ENCODE measurements around the gene MAPK11.

MAPK11 gene

GRCh38 chr22:50308986-50309600 is 38.9 kb upstream of the MAPK11 start:
- H3K4me1 ChIP-seq (ENCODE audit: control insufficient read depth, insufficient read depth, low read length, poor library complexity, severe bottlenecking) = peaks cover 18% of the 10 kb centered on the region
- H3K27ac ChIP-seq (ENCODE audit: insufficient read depth, low read length, poor library complexity, severe bottlenecking) = no peak overlapping the region
- H3K36me3 ChIP-seq (ENCODE audit: control insufficient read depth, insufficient read depth, low read length) = no peaks in the 10 kb centered on the region
- H3K4me3 ChIP-seq (ENCODE audit: insufficient read depth, low read depth, low read length, poor library complexity, severe bottlenecking) = no peak overlapping the region
- H3K9me3 ChIP-seq (ENCODE audit: control insufficient read depth, low read length) = no peaks in the 10 kb centered on the region
- DNase-seq = no peak
- H3K27me3 ChIP-seq (replicated peaks; ENCODE audit: control insufficient read depth, insufficient read depth, low read length, poor library complexity, severe bottlenecking) = peaks cover 5% of the 10 kb centered on the region

- no peaks in the 10 kb centered on the region for H3K36me3 ChIP-seq (ENCODE audit: control insufficient read depth, insufficient read depth, low read length)
- no peak overlapping the region for H3K27ac ChIP-seq (ENCODE audit: insufficient read depth, low read length, poor library complexity, severe bottlenecking)
- no peaks in the 10 kb centered on the region for H3K9me3 ChIP-seq (ENCODE audit: control insufficient read depth, low read length)
- DNase-seq = no peak
- no peak overlapping the region for H3K4me3 ChIP-seq (ENCODE audit: insufficient read depth, low read depth, low read length, poor library complexity, severe bottlenecking)
- peaks cover 5% of the 10 kb centered on the region for H3K27me3 ChIP-seq (replicated peaks; ENCODE audit: control insufficient read depth, insufficient read depth, low read length, poor library complexity, severe bottlenecking)
- H3K4me1 ChIP-seq (ENCODE audit: control insufficient read depth, insufficient read depth, low read length, poor library complexity, severe bottlenecking) = peaks cover 13% of the 10 kb centered on the region
Observed at GRCh38 chr22:50308597-50308935, 38.4 kb upstream of the MAPK11 start.

GRCh38 chr22:50307890-50308596 is 37.9 kb upstream of the MAPK11 start:
- H3K9me3 ChIP-seq (ENCODE audit: control insufficient read depth, low read length) = no peaks in the 10 kb centered on the region
- no peak overlapping the region for H3K4me3 ChIP-seq (ENCODE audit: insufficient read depth, low read depth, low read length, poor library complexity, severe bottlenecking)
- H3K36me3 ChIP-seq (ENCODE audit: control insufficient read depth, insufficient read depth, low read length) = no peaks in the 10 kb centered on the region
- peaks cover 11% of the 10 kb centered on the region for H3K4me1 ChIP-seq (ENCODE audit: control insufficient read depth, insufficient read depth, low read length, poor library complexity, severe bottlenecking)
- no peak overlapping the region for H3K27ac ChIP-seq (ENCODE audit: insufficient read depth, low read length, poor library complexity, severe bottlenecking)
- DNase-seq = no peak
- peaks cover 5% of the 10 kb centered on the region for H3K27me3 ChIP-seq (replicated peaks; ENCODE audit: control insufficient read depth, insufficient read depth, low read length, poor library complexity, severe bottlenecking)

GRCh38 chr22:50306753-50307749 is 36.9 kb upstream of the MAPK11 start, which contains the start of gene PLXNB2:
Gene PLXNB2 (minus strand): TSS chr22:50307646. CDS start chr22:50290584, 17,062 bp downstream.
- H3K4me1 ChIP-seq (ENCODE audit: control insufficient read depth, insufficient read depth, low read length, poor library complexity, severe bottlenecking) = peaks cover 11% of the 10 kb centered on the region
- no peaks in the 10 kb centered on the region for H3K9me3 ChIP-seq (ENCODE audit: control insufficient read depth, low read length)
- peaks cover 5% of the 10 kb centered on the region for H3K27me3 ChIP-seq (replicated peaks; ENCODE audit: control insufficient read depth, insufficient read depth, low read length, poor library complexity, severe bottlenecking)
- no peaks in the 10 kb centered on the region for H3K36me3 ChIP-seq (ENCODE audit: control insufficient read depth, insufficient read depth, low read length)
- no peak within 1 kb of the TSS for H3K27ac ChIP-seq (ENCODE audit: insufficient read depth, low read length, poor library complexity, severe bottlenecking)
- DNase-seq = no peak
- peak within 1 kb of the TSS; percentile 42 for H3K4me3 ChIP-seq (ENCODE audit: insufficient read depth, low read depth, low read length, poor library complexity, severe bottlenecking)

GRCh38 chr22:50305923-50306566 is 35.9 kb upstream of the MAPK11 start:
- Histone ChIP-seq H3K9me3 (ENCODE audit: control insufficient read depth, low read length) (no peaks in the 10 kb centered on the region), H3K27me3 (replicated peaks; ENCODE audit: control insufficient read depth, insufficient read depth, low read length, poor library complexity, severe bottlenecking) (peaks cover 5% of the 10 kb centered on the region), H3K4me3 (ENCODE audit: insufficient read depth, low read depth, low read length, poor library complexity, severe bottlenecking) (no peak overlapping the region), H3K4me1 (ENCODE audit: control insufficient read depth, insufficient read depth, low read length, poor library complexity, severe bottlenecking) (peaks cover 11% of the 10 kb centered on the region), H3K27ac (ENCODE audit: insufficient read depth, low read length, poor library complexity, severe bottlenecking) (no peak overlapping the region), H3K36me3 (ENCODE audit: control insufficient read depth, insufficient read depth, low read length) (no peaks in the 10 kb centered on the region)
- DNase-seq = no peak

- H3K4me3 ChIP-seq (ENCODE audit: insufficient read depth, low read depth, low read length, poor library complexity, severe bottlenecking) = no peak overlapping the region
- H3K4me1 ChIP-seq (ENCODE audit: control insufficient read depth, insufficient read depth, low read length, poor library complexity, severe bottlenecking) = peaks cover 11% of the 10 kb centered on the region
- no peak overlapping the region for H3K27ac ChIP-seq (ENCODE audit: insufficient read depth, low read length, poor library complexity, severe bottlenecking)
- no peaks in the 10 kb centered on the region for H3K36me3 ChIP-seq (ENCODE audit: control insufficient read depth, insufficient read depth, low read length)
- peaks cover 5% of the 10 kb centered on the region for H3K27me3 ChIP-seq (replicated peaks; ENCODE audit: control insufficient read depth, insufficient read depth, low read length, poor library complexity, severe bottlenecking)
- H3K9me3 ChIP-seq (ENCODE audit: control insufficient read depth, low read length) = no peaks in the 10 kb centered on the region
- DNase-seq = no peak
Observed at GRCh38 chr22:50305393-50305922, 35.3 kb upstream of the MAPK11 start.

GRCh38 chr22:50304528-50305392 is 34.6 kb upstream of the MAPK11 start:
- peaks cover 5% of the 10 kb centered on the region for H3K27me3 ChIP-seq (replicated peaks; ENCODE audit: control insufficient read depth, insufficient read depth, low read length, poor library complexity, severe bottlenecking)
- H3K27ac ChIP-seq (ENCODE audit: insufficient read depth, low read length, poor library complexity, severe bottlenecking) = no peak overlapping the region
- DNase-seq = no peak
- no peaks in the 10 kb centered on the region for H3K36me3 ChIP-seq (ENCODE audit: control insufficient read depth, insufficient read depth, low read length)
- H3K4me1 ChIP-seq (ENCODE audit: control insufficient read depth, insufficient read depth, low read length, poor library complexity, severe bottlenecking) = peaks cover 11% of the 10 kb centered on the region
- H3K4me3 ChIP-seq (ENCODE audit: insufficient read depth, low read depth, low read length, poor library complexity, severe bottlenecking) = no peak overlapping the region
- H3K9me3 ChIP-seq (ENCODE audit: control insufficient read depth, low read length) = no peaks in the 10 kb centered on the region

- DNase-seq = no peak
- no peaks in the 10 kb centered on the region for H3K9me3 ChIP-seq (ENCODE audit: control insufficient read depth, low read length)
- peaks cover 11% of the 10 kb centered on the region for H3K4me1 ChIP-seq (ENCODE audit: control insufficient read depth, insufficient read depth, low read length, poor library complexity, severe bottlenecking)
- H3K36me3 ChIP-seq (ENCODE audit: control insufficient read depth, insufficient read depth, low read length) = no peaks in the 10 kb centered on the region
- no peak overlapping the region for H3K27ac ChIP-seq (ENCODE audit: insufficient read depth, low read length, poor library complexity, severe bottlenecking)
- H3K4me3 ChIP-seq (ENCODE audit: insufficient read depth, low read depth, low read length, poor library complexity, severe bottlenecking) = no peak overlapping the region
- peaks cover 5% of the 10 kb centered on the region for H3K27me3 ChIP-seq (replicated peaks; ENCODE audit: control insufficient read depth, insufficient read depth, low read length, poor library complexity, severe bottlenecking)
Observed at GRCh38 chr22:50303848-50304527, 33.8 kb upstream of the MAPK11 start.
